T follicular helper cell (primary cell): ENCODE results near the gene MOCOS.

Experiments used
- DNase-seq: peaks from one replicate; pipeline ENCODE4 v3.0.0-alpha.2; 2020; ENCODE audit warnings: low read depth

MOCOS gene

GRCh38 chr18:36273347-36273746 lies 86.0 kb downstream of the MOCOS start:
- DNase-seq: no peak

GRCh38 chr18:36274083-36274715 lies 86.9 kb downstream of the MOCOS start:
- DNase-seq: no peak

- DNase-seq: no peak
These were observed 88.3 kb downstream of the MOCOS start for GRCh38 chr18:36275561-36275960.

- no peak for DNase-seq
These were observed 91.7 kb downstream of the MOCOS start for GRCh38 chr18:36279001-36279400.

GRCh38 chr18:36281936-36282335 lies 94.6 kb downstream of the MOCOS start:
- DNase-seq: no peak

- DNase-seq: no peak
These were observed 96.2 kb downstream of the MOCOS start for GRCh38 chr18:36283448-36283847.

GRCh38 chr18:36284268-36284667 lies 97.0 kb downstream of the MOCOS start:
- DNase-seq: no peak

GRCh38 chr18:36284671-36285295 lies 97.5 kb downstream of the MOCOS start:
- peak; percentile 27 for DNase-seq

- no peak for DNase-seq
These were observed 100.4 kb downstream of the MOCOS start for GRCh38 chr18:36287653-36288052.

- DNase-seq: no peak
These were observed 101.4 kb downstream of the MOCOS start for GRCh38 chr18:36288689-36289088.

GRCh38 chr18:36294031-36294430 lies 106.7 kb downstream of the MOCOS start:
- no peak for DNase-seq

- DNase-seq: no peak
These were observed 107.9 kb downstream of the MOCOS start for GRCh38 chr18:36295214-36295613.

GRCh38 chr18:36295880-36296301 lies 108.6 kb downstream of the MOCOS start:
- DNase-seq: no peak

GRCh38 chr18:36296650-36297416 lies 109.5 kb downstream of the MOCOS start:
- no peak for DNase-seq

- no peak for DNase-seq
These were observed 110.3 kb downstream of the MOCOS start, which contains the start of gene FHOD3 for GRCh38 chr18:36297417-36298125. Gene FHOD3, plus strand, starts transcription at chr18:36297713. Its CDS starts 123 bp downstream, at chr18:36297836.

GRCh38 chr18:36298126-36298741 lies 110.9 kb downstream of the MOCOS start:
- DNase-seq: no peak

- no peak for DNase-seq
These were observed 111.7 kb downstream of the MOCOS start for GRCh38 chr18:36299015-36299414.

GRCh38 chr18:36300211-36300610 lies 112.9 kb downstream of the MOCOS start:
- no peak for DNase-seq

- DNase-seq: no peak
These were observed 114.6 kb downstream of the MOCOS start for GRCh38 chr18:36301884-36302283.

GRCh38 chr18:36302676-36303075 lies 115.4 kb downstream of the MOCOS start:
- no peak for DNase-seq

- no peak for DNase-seq
These were observed 116.0 kb downstream of the MOCOS start for GRCh38 chr18:36303211-36303844.
